ENCODE data around the gene SNCG. TPM values are rescaled to one million over a fixed set of nuclear protein-coding genes. Genes with fewer than 3 reads are reported as not detected.
"Not testable (repeated sequence)": the region's sequence is repeated elsewhere in the genome, so short reads cannot be mapped to it uniquely, and the experiment has no call there.

SNCG gene
- total RNA-seq, 1 donor from 2014 or later: 104 TPM

GRCh38 chr10:86981716-86982115 is 23.3 kb downstream of the SNCG start:
- H3K27me3 Mint-ChIP-seq (ENCODE audit: low read depth): no peaks in the 10 kb centered on the region
- H3K9me3 Mint-ChIP-seq: no peaks in the 10 kb centered on the region
- H3K36me3 Mint-ChIP-seq: no peaks in the 10 kb centered on the region
- DNase-seq (ENCODE audit: low spot score in 2 of 2, unreplicated experiment in 2 of 2): no peak
- no peak for TF ChIP-seq CTCF (IDR thresholded peaks at IDR 0.05; ENCODE audit: unreplicated experiment)
- peaks cover 3% of the 10 kb centered on the region for H3K4me1 Mint-ChIP-seq
- no peak overlapping the region for H3K27ac Mint-ChIP-seq
- no peak overlapping the region for H3K4me3 Mint-ChIP-seq

GRCh38 chr10:86984498-86984897 is 26.1 kb downstream of the SNCG start:
- not testable (repeated sequence) for H3K9me3 Mint-ChIP-seq; H3K4me3 Mint-ChIP-seq; H3K36me3 Mint-ChIP-seq; H3K4me1 Mint-ChIP-seq; DNase-seq (ENCODE audit: low spot score in 2 of 2, unreplicated experiment in 2 of 2); H3K27me3 Mint-ChIP-seq (ENCODE audit: low read depth); H3K27ac Mint-ChIP-seq

GRCh38 chr10:86988520-86988919 is 30.1 kb downstream of the SNCG start:
- H3K27ac Mint-ChIP-seq: no peak overlapping the region
- no peaks in the 10 kb centered on the region for H3K27me3 Mint-ChIP-seq (ENCODE audit: low read depth)
- no peak for DNase-seq (ENCODE audit: low spot score in 2 of 2, unreplicated experiment in 2 of 2)
- no peak for TF ChIP-seq CTCF (IDR thresholded peaks at IDR 0.05; ENCODE audit: unreplicated experiment)
- no peaks in the 10 kb centered on the region for H3K9me3 Mint-ChIP-seq
- H3K36me3 Mint-ChIP-seq: no peaks in the 10 kb centered on the region
- H3K4me1 Mint-ChIP-seq: peaks cover 10% of the 10 kb centered on the region
- no peak overlapping the region for H3K4me3 Mint-ChIP-seq

- not testable (repeated sequence) for H3K4me3 Mint-ChIP-seq; H3K36me3 Mint-ChIP-seq; H3K9me3 Mint-ChIP-seq; H3K27ac Mint-ChIP-seq; H3K4me1 Mint-ChIP-seq; DNase-seq (ENCODE audit: low spot score in 2 of 2, unreplicated experiment in 2 of 2); H3K27me3 Mint-ChIP-seq (ENCODE audit: low read depth)
Observed at GRCh38 chr10:86991362-86991761, 33.0 kb downstream of the SNCG start.

GRCh38 chr10:86992456-86992855 is 34.1 kb downstream of the SNCG start:
- Mint-ChIP-seq H3K4me3 (no peak overlapping the region), H3K4me1 (peaks cover 10% of the 10 kb centered on the region), H3K27ac (no peak overlapping the region), H3K36me3 (no peaks in the 10 kb centered on the region), H3K9me3 (no peaks in the 10 kb centered on the region), H3K27me3 (ENCODE audit: low read depth) (no peaks in the 10 kb centered on the region)
- no peak for DNase-seq (ENCODE audit: low spot score in 2 of 2, unreplicated experiment in 2 of 2)
- no peak for TF ChIP-seq CTCF (IDR thresholded peaks at IDR 0.05; ENCODE audit: unreplicated experiment)

- H3K4me1 Mint-ChIP-seq: peaks cover 10% of the 10 kb centered on the region
- H3K27me3 Mint-ChIP-seq (ENCODE audit: low read depth): no peaks in the 10 kb centered on the region
- no peak overlapping the region for H3K27ac Mint-ChIP-seq
- H3K4me3 Mint-ChIP-seq: no peak overlapping the region
- H3K36me3 Mint-ChIP-seq: no peaks in the 10 kb centered on the region
- H3K9me3 Mint-ChIP-seq: no peaks in the 10 kb centered on the region
- DNase-seq (ENCODE audit: low spot score in 2 of 2, unreplicated experiment in 2 of 2): no peak
- TF ChIP-seq CTCF (IDR thresholded peaks at IDR 0.05; ENCODE audit: unreplicated experiment): no peak
Observed at GRCh38 chr10:86992929-86993328, 34.5 kb downstream of the SNCG start.

- H3K36me3 Mint-ChIP-seq, H3K27ac Mint-ChIP-seq: not testable (repeated sequence)
Observed at GRCh38 chr10:86999802-87000403, 41.5 kb downstream of the SNCG start.

More at GRCh38 chr10:86999802-87000403, 41.5 kb downstream of the SNCG start:
- not testable (repeated sequence) for H3K4me3 Mint-ChIP-seq; H3K27me3 Mint-ChIP-seq (ENCODE audit: low read depth); H3K9me3 Mint-ChIP-seq; DNase-seq (ENCODE audit: low spot score in 2 of 2, unreplicated experiment in 2 of 2); H3K4me1 Mint-ChIP-seq

All from mesothelial cell of epicardium (in vitro differentiated cells).